ENCODE results near the gene SSR4. TPM values are rescaled to one million over a fixed set of nuclear protein-coding genes. Genes with fewer than 3 reads are reported as not detected.

SSR4 gene
- total RNA-seq, 1 donor from 2014 or later: 297 TPM

DNA sequence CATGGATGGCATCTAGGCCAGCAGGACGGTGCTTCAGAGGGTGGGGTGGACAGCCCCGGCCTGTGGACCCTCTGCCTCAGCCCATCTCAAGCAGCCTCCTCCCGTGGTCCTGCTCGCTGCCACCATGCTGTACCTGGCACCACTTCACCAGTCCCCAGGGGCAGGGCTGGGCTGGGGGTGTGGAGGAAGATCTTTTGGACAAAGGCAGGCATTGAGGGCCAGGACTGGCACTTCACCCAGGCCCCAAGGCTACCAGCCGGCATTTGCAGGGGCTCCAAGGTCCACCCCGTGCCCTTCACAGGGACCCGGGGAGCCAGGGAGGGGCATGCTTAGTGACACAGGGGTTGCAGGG lies 29.7 kb upstream of the SSR4 start:
- no peaks in the 10 kb centered on the region for H3K36me3 Mint-ChIP-seq (ENCODE audit: unreplicated experiment)
- H3K27ac Mint-ChIP-seq (ENCODE audit: unreplicated experiment): no peak overlapping the region
- TF ChIP-seq, protein P1, sequence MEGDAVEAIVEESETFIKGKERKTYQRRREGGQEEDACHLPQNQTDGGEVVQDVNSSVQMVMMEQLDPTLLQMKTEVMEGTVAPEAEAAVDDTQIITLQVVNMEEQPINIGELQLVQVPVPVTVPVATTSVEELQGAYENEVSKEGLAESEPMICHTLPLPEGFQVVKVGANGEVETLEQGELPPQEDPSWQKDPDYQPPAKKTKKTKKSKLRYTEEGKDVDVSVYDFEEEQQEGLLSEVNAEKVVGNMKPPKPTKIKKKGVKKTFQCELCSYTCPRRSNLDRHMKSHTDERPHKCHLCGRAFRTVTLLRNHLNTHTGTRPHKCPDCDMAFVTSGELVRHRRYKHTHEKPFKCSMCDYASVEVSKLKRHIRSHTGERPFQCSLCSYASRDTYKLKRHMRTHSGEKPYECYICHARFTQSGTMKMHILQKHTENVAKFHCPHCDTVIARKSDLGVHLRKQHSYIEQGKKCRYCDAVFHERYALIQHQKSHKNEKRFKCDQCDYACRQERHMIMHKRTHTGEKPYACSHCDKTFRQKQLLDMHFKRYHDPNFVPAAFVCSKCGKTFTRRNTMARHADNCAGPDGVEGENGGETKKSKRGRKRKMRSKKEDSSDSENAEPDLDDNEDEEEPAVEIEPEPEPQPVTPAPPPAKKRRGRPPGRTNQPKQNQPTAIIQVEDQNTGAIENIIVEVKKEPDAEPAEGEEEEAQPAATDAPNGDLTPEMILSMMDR (IDR thresholded peaks at IDR 0.05): no peak
- no peak overlapping the region for H3K4me3 Mint-ChIP-seq (ENCODE audit: unreplicated experiment)
- peaks cover 17% of the 10 kb centered on the region for H3K4me1 Mint-ChIP-seq (ENCODE audit: unreplicated experiment)
- no peak for DNase-seq (ENCODE audit: extremely low spot score, unreplicated experiment)
- H3K27me3 Mint-ChIP-seq (ENCODE audit: unreplicated experiment): no peaks in the 10 kb centered on the region
- H3K9me3 Mint-ChIP-seq (ENCODE audit: unreplicated experiment): no peaks in the 10 kb centered on the region

DNA sequence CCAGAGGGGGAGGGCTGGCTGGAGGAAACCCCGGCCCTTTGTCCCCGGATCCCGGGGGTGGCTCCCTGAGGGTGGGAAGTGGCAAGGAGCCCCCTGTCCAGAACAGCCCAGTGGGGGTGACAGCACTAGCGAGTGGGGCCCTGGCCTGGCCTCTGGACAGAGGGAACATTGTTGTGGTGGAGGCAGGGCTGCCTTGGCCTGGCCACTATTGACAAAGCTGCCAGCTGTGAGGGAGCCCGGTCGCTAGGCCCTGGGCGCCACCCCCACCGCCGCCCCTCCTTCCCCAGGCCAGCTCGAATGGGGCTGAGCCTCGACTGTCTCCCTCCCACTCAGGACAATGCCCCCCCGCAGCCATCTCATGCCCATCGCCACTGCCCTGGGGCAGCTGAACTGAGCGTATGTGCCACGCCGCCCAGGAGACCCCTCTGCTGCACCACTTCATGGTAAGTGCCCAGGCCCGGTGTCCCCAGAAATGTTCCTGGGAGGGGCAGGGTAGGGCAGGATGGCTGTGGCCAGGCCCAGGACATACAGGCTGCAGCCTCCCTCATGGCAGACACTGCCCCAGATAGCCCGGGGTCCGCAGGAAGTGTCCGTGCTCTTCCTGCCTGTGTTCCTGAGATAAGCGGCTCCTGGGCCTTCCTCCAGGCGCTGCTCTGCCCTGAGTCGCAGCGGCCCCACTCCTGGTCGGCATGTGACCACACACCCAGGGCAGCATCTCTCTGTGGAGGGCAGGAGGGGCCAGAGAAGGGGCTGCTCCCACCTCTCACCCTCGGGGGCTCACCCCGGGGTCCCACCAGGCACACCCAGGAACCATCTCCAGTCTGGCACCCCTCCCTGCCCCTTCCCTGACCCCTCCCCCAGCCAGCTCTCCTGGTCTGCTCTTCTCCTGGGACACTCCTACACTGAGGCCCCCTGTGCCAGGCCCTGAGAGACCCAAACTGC lies 29.1 kb upstream of the SSR4 start:
- Mint-ChIP-seq H3K9me3 (ENCODE audit: unreplicated experiment) (no peaks in the 10 kb centered on the region), H3K27ac (ENCODE audit: unreplicated experiment) (peak overlapping the region; percentile 78), H3K36me3 (ENCODE audit: unreplicated experiment) (no peaks in the 10 kb centered on the region), H3K4me1 (ENCODE audit: unreplicated experiment) (peaks cover 17% of the 10 kb centered on the region), H3K4me3 (ENCODE audit: unreplicated experiment) (peak overlapping the region; percentile 63), H3K27me3 (ENCODE audit: unreplicated experiment) (no peaks in the 10 kb centered on the region)
- DNase-seq (ENCODE audit: extremely low spot score, unreplicated experiment): no peak
- TF ChIP-seq, protein P1 (IDR thresholded peaks at IDR 0.05): no peak

DNA sequence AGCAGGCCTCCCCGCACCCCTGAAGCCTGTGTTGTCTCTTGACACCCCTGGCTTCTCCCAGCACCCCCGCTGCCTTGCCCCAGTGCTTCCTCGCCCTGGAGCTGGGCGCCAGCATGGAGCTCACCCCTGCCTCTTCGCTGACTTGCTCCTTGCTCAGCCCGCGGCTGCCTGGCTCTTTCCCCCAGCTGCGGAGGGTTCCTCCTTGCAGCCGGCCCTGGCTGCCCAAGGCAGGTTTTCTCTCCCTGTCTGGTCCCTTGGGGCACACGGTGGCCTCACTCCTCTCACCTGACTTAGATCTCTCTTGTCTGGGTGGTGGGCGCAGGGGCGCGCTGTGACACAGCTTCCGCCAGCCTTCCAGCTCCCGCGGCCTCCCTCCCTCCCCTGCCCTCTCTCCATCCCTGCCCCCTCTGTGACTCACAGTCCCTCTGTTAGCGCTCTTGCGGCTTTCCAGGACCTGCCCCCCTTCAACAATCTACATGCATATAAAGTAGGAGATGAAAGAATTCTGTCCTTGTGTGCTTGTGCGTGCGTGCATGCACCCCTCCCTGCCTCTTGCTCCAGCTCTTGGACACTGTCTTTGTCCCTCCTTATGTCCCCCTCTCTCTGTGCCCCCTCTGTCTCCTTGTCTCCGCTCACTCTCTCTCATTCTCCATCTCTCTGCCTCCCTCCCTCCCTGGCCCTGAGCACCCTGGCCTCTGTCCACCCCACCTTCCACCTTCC lies 28.2 kb upstream of the SSR4 start:
- Mint-ChIP-seq H3K4me3 (ENCODE audit: unreplicated experiment) (peak overlapping the region; percentile 63), H3K27me3 (ENCODE audit: unreplicated experiment) (no peaks in the 10 kb centered on the region), H3K36me3 (ENCODE audit: unreplicated experiment) (no peaks in the 10 kb centered on the region), H3K9me3 (ENCODE audit: unreplicated experiment) (no peaks in the 10 kb centered on the region), H3K27ac (ENCODE audit: unreplicated experiment) (peak overlapping the region; percentile 78), H3K4me1 (ENCODE audit: unreplicated experiment) (peaks cover 17% of the 10 kb centered on the region)
- TF ChIP-seq, protein P1 (IDR thresholded peaks at IDR 0.05): no peak
- DNase-seq (ENCODE audit: extremely low spot score, unreplicated experiment): no peak

DNA sequence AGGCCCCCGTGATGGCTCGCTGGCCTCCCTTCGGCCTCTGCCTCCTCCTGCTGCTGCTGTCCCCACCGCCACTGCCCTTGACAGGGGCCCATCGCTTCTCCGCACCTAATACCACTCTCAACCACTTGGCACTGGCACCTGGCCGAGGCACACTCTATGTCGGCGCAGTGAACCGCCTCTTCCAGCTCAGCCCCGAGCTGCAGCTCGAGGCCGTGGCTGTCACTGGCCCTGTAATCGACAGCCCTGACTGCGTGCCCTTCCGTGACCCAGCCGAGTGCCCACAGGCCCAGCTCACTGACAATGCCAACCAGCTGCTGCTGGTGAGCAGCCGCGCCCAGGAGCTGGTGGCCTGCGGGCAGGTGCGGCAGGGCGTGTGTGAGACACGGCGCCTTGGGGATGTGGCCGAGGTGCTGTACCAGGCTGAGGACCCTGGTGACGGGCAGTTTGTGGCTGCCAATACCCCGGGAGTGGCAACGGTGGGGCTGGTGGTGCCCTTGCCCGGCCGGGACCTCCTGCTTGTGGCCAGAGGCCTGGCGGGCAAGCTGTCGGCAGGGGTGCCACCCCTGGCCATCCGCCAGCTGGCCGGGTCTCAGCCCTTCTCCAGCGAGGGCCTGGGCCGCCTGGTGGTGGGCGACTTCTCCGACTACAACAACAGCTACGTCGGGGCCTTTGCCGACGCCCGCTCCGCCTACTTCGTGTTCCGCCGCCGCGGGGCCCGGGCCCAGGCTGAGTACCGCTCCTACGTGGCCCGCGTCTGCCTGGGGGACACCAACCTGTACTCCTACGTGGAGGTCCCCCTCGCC lies 27.4 kb upstream of the SSR4 start:
- no peak for DNase-seq (ENCODE audit: extremely low spot score, unreplicated experiment)
- Mint-ChIP-seq H3K27me3 (ENCODE audit: unreplicated experiment) (no peaks in the 10 kb centered on the region), H3K9me3 (ENCODE audit: unreplicated experiment) (no peaks in the 10 kb centered on the region), H3K4me1 (ENCODE audit: unreplicated experiment) (peaks cover 17% of the 10 kb centered on the region), H3K4me3 (ENCODE audit: unreplicated experiment) (no peak overlapping the region), H3K36me3 (ENCODE audit: unreplicated experiment) (no peaks in the 10 kb centered on the region), H3K27ac (ENCODE audit: unreplicated experiment) (no peak overlapping the region)
- TF ChIP-seq, protein P1 (IDR thresholded peaks at IDR 0.05): no peak
